Dermis blood vessel endothelial cell (primary cell): ENCODE data around the gene NFKB2. TPM values are rescaled to one million over a fixed set of nuclear protein-coding genes. Genes with fewer than 3 reads are reported as not detected.

Source experiments
- total RNA-seq: library from RNA; depleted of rRNA; stranded (reverse); fragments of >200 nt; gene quantifications from 2 replicates; pipeline ENCODE4 v1.2.3, GENCODE V29; 2014

NFKB2 gene
- total RNA-seq, 1 donor from 2014 or later, result 33.0 TPM

Other genes starting within 250 kb of the NFKB2 start
- 29.6 and 38.9 TPM in 2 replicates for gene NOLC1, start 243.3 kb upstream of the NFKB2 start, total RNA-seq
- gene ELOVL3, start 169.4 kb upstream of the NFKB2 start, total RNA-seq, result not detected in 2 replicates
- not detected in 2 replicates for gene PITX3, start 154.2 kb upstream of the NFKB2 start, total RNA-seq
- 17.5 and 40.3 TPM in 2 replicates for gene GBF1, start 150.2 kb upstream of the NFKB2 start, total RNA-seq
- 0.23 and 0.34 TPM in 2 replicates for gene PSD, start 23.1 kb downstream of the NFKB2 start, total RNA-seq
- gene FBXL15, start 25.1 kb downstream of the NFKB2 start, total RNA-seq, result 9.7 and 12.6 TPM in 2 replicates
- 48.5 and 51.2 TPM in 2 replicates for gene CUEDC2, start 36.9 kb downstream of the NFKB2 start, total RNA-seq
- gene C10orf95, start 55.8 kb downstream of the NFKB2 start, total RNA-seq, result 0.05 TPM in 1 of 2 replicates, not detected in the other
- gene ACTR1A, start 107.0 kb downstream of the NFKB2 start, total RNA-seq, result 154 and 244 TPM in 2 replicates
- gene SUFU, start 108.3 kb downstream of the NFKB2 start, total RNA-seq, result 3.1 and 9.7 TPM in 2 replicates
- gene TRIM8, start 248.8 kb downstream of the NFKB2 start, total RNA-seq, result 65.7 and 124 TPM in 2 replicates